ENCODE measurements around the gene S100PBP. TPM values are rescaled to one million over a fixed set of nuclear protein-coding genes. Genes with fewer than 3 reads are reported as not detected.

The S100PBP gene
- total and polyA plus RNA-seq, 2 of the 13 experiments (the other 11 are each of a cell fraction or from before 2014, with no cell fraction given), result 20.4 to 26.1 TPM

DNA sequence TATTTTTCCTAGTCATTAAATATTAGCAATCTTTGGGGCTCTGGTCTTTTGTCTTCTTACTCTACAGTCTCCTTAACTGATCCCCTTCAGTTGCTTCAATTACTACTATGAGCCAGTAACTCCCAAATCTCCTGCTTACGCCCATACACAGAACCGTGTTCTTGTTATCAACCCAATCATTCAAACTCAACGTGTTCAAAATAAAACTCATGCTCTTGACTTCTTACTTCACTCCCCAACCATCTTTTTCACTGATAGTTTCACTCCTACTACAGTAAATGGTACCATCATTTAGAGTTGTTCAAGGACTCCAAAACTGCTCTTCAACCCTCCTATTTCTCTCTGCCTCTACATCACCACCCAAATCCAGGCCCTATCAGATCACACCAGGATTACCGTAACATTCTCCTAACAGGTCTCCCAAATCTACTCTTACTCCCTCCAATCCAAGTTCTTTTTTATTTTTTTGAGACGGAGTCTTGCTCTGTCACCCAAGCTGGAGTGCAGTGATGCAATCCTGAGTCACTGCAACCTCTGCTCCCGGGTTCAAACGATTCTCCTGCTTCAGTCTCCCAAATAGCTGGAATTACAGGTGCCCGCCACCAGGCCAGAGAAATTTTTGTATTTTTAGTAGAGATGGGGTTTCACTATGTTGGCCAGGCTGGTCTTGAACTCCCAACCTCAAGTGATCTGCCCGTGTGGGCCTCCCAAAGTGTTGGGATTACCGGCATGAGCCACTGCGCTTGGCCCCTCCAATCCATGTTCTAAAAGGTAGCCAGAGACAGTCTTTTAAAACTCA is 3.3 kb upstream of the S100PBP start (continued):
- peak in 1 of 2 experiments; percentile 39; a peak in 1 of 4 replicates for TF ChIP-seq EP300 (IDR thresholded peaks at IDR 0.05; ENCODE audit: low read depth in 2 of 2, low read length in 2 of 2)
- TF ChIP-seq EP300 (CRISPR knock-in tag; IDR thresholded peaks at IDR 0.05; ENCODE audit: borderline replicate concordance), result no peak
- peak; percentile 81; the same call in 1 of the 2 replicates for TF ChIP-seq FOSL1 (CRISPR knock-in tag; IDR thresholded peaks at IDR 0.05; ENCODE audit: borderline replicate concordance)
- TF ChIP-seq, protein P1, sequence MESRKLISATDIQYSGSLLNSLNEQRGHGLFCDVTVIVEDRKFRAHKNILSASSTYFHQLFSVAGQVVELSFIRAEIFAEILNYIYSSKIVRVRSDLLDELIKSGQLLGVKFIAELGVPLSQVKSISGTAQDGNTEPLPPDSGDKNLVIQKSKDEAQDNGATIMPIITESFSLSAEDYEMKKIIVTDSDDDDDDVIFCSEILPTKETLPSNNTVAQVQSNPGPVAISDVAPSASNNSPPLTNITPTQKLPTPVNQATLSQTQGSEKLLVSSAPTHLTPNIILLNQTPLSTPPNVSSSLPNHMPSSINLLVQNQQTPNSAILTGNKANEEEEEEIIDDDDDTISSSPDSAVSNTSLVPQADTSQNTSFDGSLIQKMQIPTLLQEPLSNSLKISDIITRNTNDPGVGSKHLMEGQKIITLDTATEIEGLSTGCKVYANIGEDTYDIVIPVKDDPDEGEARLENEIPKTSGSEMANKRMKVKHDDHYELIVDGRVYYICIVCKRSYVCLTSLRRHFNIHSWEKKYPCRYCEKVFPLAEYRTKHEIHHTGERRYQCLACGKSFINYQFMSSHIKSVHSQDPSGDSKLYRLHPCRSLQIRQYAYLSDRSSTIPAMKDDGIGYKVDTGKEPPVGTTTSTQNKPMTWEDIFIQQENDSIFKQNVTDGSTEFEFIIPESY (CRISPR knock-in tag; IDR thresholded peaks at IDR 0.05), result 0 out of 2 replicates have a peak, but pooled peaks have one; percentile 44
- TF ChIP-seq ZNF460 (CRISPR knock-in tag; IDR thresholded peaks at IDR 0.05; ENCODE audit: borderline replicate concordance), result peak; percentile 40; the same call in 1 of the 2 replicates
- TF ChIP-seq, protein P2, sequence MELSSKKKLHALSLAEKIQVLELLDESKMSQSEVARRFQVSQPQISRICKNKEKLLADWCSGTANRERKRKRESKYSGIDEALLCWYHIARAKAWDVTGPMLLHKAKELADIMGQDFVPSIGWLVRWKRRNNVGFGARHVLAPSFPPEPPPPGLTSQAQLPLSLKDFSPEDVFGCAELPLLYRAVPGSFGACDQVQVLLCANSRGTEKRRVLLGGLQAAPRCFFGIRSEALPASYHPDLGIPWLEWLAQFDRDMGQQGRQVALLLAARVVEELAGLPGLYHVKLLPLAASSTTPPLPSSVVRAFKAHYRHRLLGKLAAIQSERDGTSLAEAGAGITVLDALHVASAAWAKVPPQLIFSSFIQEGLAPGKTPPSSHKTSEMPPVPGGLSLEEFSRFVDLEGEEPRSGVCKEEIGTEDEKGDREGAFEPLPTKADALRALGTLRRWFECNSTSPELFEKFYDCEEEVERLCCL (CRISPR knock-in tag; IDR thresholded peaks at IDR 0.05; ENCODE audit: borderline replicate concordance), result no peak
- TF ChIP-seq FOXA3 (CRISPR knock-in tag; IDR thresholded peaks at IDR 0.05), result peak; percentile 17; the same call in 1 of the 2 replicates
- peak; percentile 75 for TF ChIP-seq ATF7 (IDR thresholded peaks at IDR 0.05)
- TF ChIP-seq ATF7 (CRISPR knock-in tag; IDR thresholded peaks at IDR 0.05), result no peak
- TF ChIP-seq SOX6 (IDR thresholded peaks at IDR 0.05), result no peak
- TF ChIP-seq SOX6 (CRISPR knock-in tag; IDR thresholded peaks at IDR 0.05), result no peak
- no peak for TF ChIP-seq CTCF (CRISPR knock-in tag; IDR thresholded peaks at IDR 0.05)
- no peak for TF ChIP-seq SP1 (IDR thresholded peaks at IDR 0.05)
- TF ChIP-seq SP1 (CRISPR knock-in tag; IDR thresholded peaks at IDR 0.05), result no peak
- TF ChIP-seq, protein P3, sequence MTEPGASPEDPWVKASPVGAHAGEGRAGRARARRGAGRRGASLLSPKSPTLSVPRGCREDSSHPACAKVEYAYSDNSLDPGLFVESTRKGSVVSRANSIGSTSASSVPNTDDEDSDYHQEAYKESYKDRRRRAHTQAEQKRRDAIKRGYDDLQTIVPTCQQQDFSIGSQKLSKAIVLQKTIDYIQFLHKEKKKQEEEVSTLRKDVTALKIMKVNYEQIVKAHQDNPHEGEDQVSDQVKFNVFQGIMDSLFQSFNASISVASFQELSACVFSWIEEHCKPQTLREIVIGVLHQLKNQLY (CRISPR knock-in tag; IDR thresholded peaks at IDR 0.05), result no peak
- TF ChIP-seq JUND (CRISPR knock-in tag; IDR thresholded peaks at IDR 0.05), result peak; percentile 54; the same call in 1 of the 2 replicates
- TF ChIP-seq ZNF44 (CRISPR knock-in tag; IDR thresholded peaks at IDR 0.05), result no peak
- no peak for TF ChIP-seq HIC2 (CRISPR knock-in tag; IDR thresholded peaks at IDR 0.05; ENCODE audit: low read depth)
- 0 out of 2 replicates have a peak, but pooled peaks have one; percentile 30 for TF ChIP-seq ZNF644 (CRISPR knock-in tag; IDR thresholded peaks at IDR 0.05; ENCODE audit: low read depth)
- TF ChIP-seq ARHGAP35 (CRISPR knock-in tag; IDR thresholded peaks at IDR 0.05; ENCODE audit: borderline replicate concordance), result no peak
- peak; percentile 95 for TF ChIP-seq FOSL2 (CRISPR knock-in tag; IDR thresholded peaks at IDR 0.05)
- TF ChIP-seq ZFP82 (CRISPR knock-in tag; IDR thresholded peaks at IDR 0.05; ENCODE audit: borderline replicate concordance), result no peak
- TF ChIP-seq CEBPB (IDR thresholded peaks at IDR 0.05; ENCODE audit: borderline replicate concordance, low read depth, low read length), result peak; percentile 89
- no peak for TF ChIP-seq NKX3-1 (CRISPR knock-in tag; IDR thresholded peaks at IDR 0.05)
